ENCODE results near the gene CLEC12A.
A peak's percentile ranks its signal among the peaks of the same experiment; 100 is the strongest.

CLEC12A gene

DNA sequence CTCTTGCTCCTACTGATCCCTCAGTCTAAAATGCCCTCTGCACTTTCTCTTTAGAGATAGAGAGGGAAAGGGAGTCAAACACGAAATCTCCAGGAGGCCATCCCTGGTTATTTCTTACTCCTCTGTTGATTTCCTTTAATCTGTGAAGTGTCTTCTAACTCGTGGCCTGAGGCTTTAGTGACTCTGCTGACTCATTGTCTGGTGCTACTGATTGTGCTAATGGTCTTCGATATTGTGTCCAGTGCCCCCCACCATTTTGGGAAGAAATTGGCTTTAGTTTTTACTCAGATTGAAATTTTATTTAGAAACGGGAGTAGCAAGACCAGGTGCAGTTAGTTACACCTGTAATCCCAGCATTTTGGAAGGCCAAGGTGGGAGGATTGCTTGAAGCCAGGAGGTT lies 60.1 kb downstream of the CLEC12A start:
- H3K9me3 Mint-ChIP-seq = no peaks in the 10 kb centered on the region
- H3K27me3 Mint-ChIP-seq (ENCODE audit: low read depth) = no peaks in the 10 kb centered on the region

DNA sequence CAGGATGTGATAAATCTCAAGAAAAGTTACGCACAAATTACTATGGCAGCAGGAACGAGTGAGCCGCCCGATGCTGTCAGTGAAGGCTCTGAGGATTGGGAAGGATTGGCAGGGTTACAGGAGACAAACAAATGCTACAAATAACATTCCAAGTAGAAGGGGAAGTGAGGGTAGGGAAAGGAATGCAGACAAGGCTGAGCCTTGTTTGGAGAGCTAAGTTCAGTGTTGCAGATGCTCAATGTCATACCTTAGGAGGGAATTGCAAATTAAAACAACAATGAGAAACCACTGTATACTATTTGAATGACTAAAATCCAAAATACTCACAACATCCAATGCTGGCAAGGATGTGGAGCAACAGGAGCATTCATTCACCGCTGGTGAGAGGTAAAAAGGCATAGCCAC lies 60.6 kb downstream of the CLEC12A start:
- Mint-ChIP-seq H3K4me3 (no peak overlapping the region), H3K36me3 (ENCODE audit: low read depth) (no peaks in the 10 kb centered on the region), H3K4me1 (no peaks in the 10 kb centered on the region), H3K9me3 (no peaks in the 10 kb centered on the region), H3K27me3 (ENCODE audit: low read depth) (no peaks in the 10 kb centered on the region), H3K27ac (peak overlapping the region in 1 of 3 experiments; percentile 7)
- TF ChIP-seq, protein P1, sequence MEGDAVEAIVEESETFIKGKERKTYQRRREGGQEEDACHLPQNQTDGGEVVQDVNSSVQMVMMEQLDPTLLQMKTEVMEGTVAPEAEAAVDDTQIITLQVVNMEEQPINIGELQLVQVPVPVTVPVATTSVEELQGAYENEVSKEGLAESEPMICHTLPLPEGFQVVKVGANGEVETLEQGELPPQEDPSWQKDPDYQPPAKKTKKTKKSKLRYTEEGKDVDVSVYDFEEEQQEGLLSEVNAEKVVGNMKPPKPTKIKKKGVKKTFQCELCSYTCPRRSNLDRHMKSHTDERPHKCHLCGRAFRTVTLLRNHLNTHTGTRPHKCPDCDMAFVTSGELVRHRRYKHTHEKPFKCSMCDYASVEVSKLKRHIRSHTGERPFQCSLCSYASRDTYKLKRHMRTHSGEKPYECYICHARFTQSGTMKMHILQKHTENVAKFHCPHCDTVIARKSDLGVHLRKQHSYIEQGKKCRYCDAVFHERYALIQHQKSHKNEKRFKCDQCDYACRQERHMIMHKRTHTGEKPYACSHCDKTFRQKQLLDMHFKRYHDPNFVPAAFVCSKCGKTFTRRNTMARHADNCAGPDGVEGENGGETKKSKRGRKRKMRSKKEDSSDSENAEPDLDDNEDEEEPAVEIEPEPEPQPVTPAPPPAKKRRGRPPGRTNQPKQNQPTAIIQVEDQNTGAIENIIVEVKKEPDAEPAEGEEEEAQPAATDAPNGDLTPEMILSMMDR (IDR thresholded peaks at IDR 0.05; ENCODE audit: unreplicated experiment in 3 of 3) = no peak

More for the DNA sequence above, 60.1 kb downstream of the CLEC12A start:
- no peaks in the 10 kb centered on the region for H3K4me1 Mint-ChIP-seq
- H3K27ac Mint-ChIP-seq = no peak overlapping the region
- H3K4me3 Mint-ChIP-seq = no peak overlapping the region
- H3K36me3 Mint-ChIP-seq (ENCODE audit: low read depth) = no peaks in the 10 kb centered on the region
- TF ChIP-seq, protein P1 (IDR thresholded peaks at IDR 0.05; ENCODE audit: unreplicated experiment in 3 of 3) = no peak

DNA sequence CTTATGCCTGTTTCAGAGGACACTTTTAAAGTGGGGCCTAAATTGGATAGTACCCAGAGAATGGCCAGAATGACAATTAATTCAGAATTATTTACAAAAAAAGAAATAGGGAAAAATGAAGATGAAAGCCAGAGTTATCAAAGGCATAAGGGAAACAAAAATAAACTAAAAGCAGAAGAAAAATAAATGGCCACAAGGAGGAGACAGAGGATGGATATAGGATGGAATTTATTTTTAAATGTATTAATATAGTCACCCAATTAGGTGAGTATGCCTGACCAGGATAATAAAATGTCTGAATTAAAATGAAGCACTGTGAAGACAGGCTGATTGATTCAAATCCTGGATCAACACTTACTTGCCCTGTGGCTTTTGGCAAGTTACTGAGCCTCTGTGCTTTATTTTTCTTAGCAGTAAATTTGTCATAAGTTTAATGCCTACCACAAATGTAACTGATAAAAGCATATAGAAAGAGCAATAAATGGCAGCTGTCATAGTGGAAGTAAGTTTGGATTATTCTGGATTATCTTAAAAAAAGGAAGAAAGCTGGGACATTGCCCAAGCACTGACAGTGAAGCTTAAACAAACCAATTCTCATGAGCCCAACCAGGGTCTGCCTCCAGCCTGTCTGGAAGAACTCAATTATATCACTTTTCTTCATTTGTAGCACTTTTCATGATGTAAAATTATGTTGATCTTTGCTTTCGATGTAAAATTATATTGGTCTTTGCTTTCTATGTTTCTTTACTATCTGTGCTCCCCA lies 62.8 kb downstream of the CLEC12A start:
- TF ChIP-seq, protein P1 (IDR thresholded peaks at IDR 0.05; ENCODE audit: unreplicated experiment in 3 of 3) = peak; percentile 53 to 70 (median 60)
- H3K9me3 Mint-ChIP-seq = no peaks in the 10 kb centered on the region
- H3K27ac Mint-ChIP-seq = no peak overlapping the region
- H3K27me3 Mint-ChIP-seq (ENCODE audit: low read depth) = no peaks in the 10 kb centered on the region
- no peak overlapping the region for H3K4me3 Mint-ChIP-seq
- H3K36me3 Mint-ChIP-seq (ENCODE audit: low read depth) = no peaks in the 10 kb centered on the region
- no peaks in the 10 kb centered on the region for H3K4me1 Mint-ChIP-seq
